Osteoblast (primary cell): ENCODE data around the gene TMIGD1. TPM values are rescaled to one million over a fixed set of nuclear protein-coding genes. Genes with fewer than 3 reads are reported as not detected.

Source experiments
- DNase-seq: peaks from one replicate; pipeline ENCODE4 v3.0.0; 2011; ENCODE audit warnings: low spot score, mixed read lengths; ENCODE audit not compliant: insufficient read length; ENCODE audit errors: missing footprints
- H2AFZ ChIP-seq: 2 replicates; pipeline ENCODE4 v1.6.0; 2011; ENCODE audit warnings: mild to moderate bottlenecking, low read length
- H3K27ac ChIP-seq: 2 replicates; pipeline ENCODE4 v1.5.1; 2011; ENCODE audit warnings: mild to moderate bottlenecking, low read depth, low read length, moderate library complexity
- H3K27me3 ChIP-seq: 2 replicates; pipeline ENCODE4 v1.6.0; 2012; ENCODE audit warnings: mild to moderate bottlenecking, control low read depth, inconsistent platforms, low read length, moderate library complexity; ENCODE audit not compliant: insufficient read depth
- H3K36me3 ChIP-seq: 2 replicates; pipeline ENCODE4 v1.5.1; 2011; ENCODE audit warnings: mild to moderate bottlenecking, low read length, control low read depth, moderate library complexity; ENCODE audit not compliant: insufficient read depth
- H3K4me1 ChIP-seq: 2 replicates; pipeline ENCODE4 v1.5.1; 2011; ENCODE audit warnings: mild to moderate bottlenecking, low read length, control low read depth, moderate library complexity; ENCODE audit not compliant: insufficient read depth
- H3K4me2 ChIP-seq: 2 replicates; pipeline ENCODE4 v1.6.0; 2011; ENCODE audit warnings: mild to moderate bottlenecking, low read length; ENCODE audit not compliant: insufficient read depth
- H3K4me3 ChIP-seq: fragments of 200-600 bp; sonication (generic); 3 replicates; pipeline ENCODE4 v1.5.1; 2012; ENCODE audit warnings: mild to moderate bottlenecking, low read length, inconsistent platforms; ENCODE audit not compliant: insufficient read depth
- H3K79me2 ChIP-seq: 2 replicates; pipeline ENCODE4 v1.6.0; 2012; ENCODE audit warnings: mild to moderate bottlenecking, low read length, control low read depth, inconsistent platforms; ENCODE audit not compliant: insufficient read depth
- H3K9me3 ChIP-seq: 2 replicates; pipeline ENCODE4 v1.5.1; 2011; ENCODE audit warnings: low read depth, low read length, control low read depth
- H4K20me1 ChIP-seq: 2 replicates; pipeline ENCODE4 v1.6.0; 2012; ENCODE audit warnings: mild to moderate bottlenecking, low read length, control low read depth; ENCODE audit not compliant: insufficient read depth
- total RNA-seq: library from RNA; depleted of rRNA; stranded (reverse); fragments of >200 nt; gene quantifications from 2 replicates; pipeline ENCODE4 v1.2.3, GENCODE V29; 2012
- TF ChIP-seq, protein P1 (sequence below): IDR thresholded peaks from 2 replicates; pipeline ENCODE4 v1.5.1; 2011; ENCODE audit warnings: mild to moderate bottlenecking, low read depth, low read length, moderate library complexity; ENCODE audit errors: extremely low read depth

TMIGD1 gene
- total RNA-seq, 1 donor = not detected

- H3K36me3 ChIP-seq = peaks cover 45% of the 10 kb centered on the region
These were observed 57.9 kb downstream of the TMIGD1 start for GRCh38 chr17:30275911-30276310.

GRCh38 chr17:30274887-30275286 is 59.0 kb downstream of the TMIGD1 start:
- no peak overlapping the region for H2AFZ ChIP-seq
- H3K4me1 ChIP-seq = peaks cover 18% of the 10 kb centered on the region
- H3K27ac ChIP-seq = no peak overlapping the region
- DNase-seq = no peak
- no peaks in the 10 kb centered on the region for H4K20me1 ChIP-seq
- no peaks in the 10 kb centered on the region for H3K9me3 ChIP-seq
- H3K36me3 ChIP-seq = peaks cover 41% of the 10 kb centered on the region
- H3K79me2 ChIP-seq = no peaks in the 10 kb centered on the region
- TF ChIP-seq, protein P1, sequence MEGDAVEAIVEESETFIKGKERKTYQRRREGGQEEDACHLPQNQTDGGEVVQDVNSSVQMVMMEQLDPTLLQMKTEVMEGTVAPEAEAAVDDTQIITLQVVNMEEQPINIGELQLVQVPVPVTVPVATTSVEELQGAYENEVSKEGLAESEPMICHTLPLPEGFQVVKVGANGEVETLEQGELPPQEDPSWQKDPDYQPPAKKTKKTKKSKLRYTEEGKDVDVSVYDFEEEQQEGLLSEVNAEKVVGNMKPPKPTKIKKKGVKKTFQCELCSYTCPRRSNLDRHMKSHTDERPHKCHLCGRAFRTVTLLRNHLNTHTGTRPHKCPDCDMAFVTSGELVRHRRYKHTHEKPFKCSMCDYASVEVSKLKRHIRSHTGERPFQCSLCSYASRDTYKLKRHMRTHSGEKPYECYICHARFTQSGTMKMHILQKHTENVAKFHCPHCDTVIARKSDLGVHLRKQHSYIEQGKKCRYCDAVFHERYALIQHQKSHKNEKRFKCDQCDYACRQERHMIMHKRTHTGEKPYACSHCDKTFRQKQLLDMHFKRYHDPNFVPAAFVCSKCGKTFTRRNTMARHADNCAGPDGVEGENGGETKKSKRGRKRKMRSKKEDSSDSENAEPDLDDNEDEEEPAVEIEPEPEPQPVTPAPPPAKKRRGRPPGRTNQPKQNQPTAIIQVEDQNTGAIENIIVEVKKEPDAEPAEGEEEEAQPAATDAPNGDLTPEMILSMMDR = no peak
- H3K27me3 ChIP-seq = no peaks in the 10 kb centered on the region
- H3K4me3 ChIP-seq = no peak overlapping the region
- H3K4me2 ChIP-seq = no peak overlapping the region

More at GRCh38 chr17:30275911-30276310, 57.9 kb downstream of the TMIGD1 start:
- Histone ChIP-seq H3K9me3 (no peaks in the 10 kb centered on the region), H2AFZ (no peak overlapping the region), H4K20me1 (no peaks in the 10 kb centered on the region), H3K27ac (no peak overlapping the region), H3K4me1 (peaks cover 16% of the 10 kb centered on the region), H3K4me3 (no peak overlapping the region), H3K79me2 (no peaks in the 10 kb centered on the region), H3K27me3 (no peaks in the 10 kb centered on the region), H3K4me2 (no peak overlapping the region)
- DNase-seq = no peak
- TF ChIP-seq, protein P1 = no peak

- Histone ChIP-seq H3K36me3 (peaks cover 35% of the 10 kb centered on the region), H3K9me3 (no peaks in the 10 kb centered on the region), H3K79me2 (no peaks in the 10 kb centered on the region), H2AFZ (no peak overlapping the region), H4K20me1 (no peaks in the 10 kb centered on the region), H3K4me1 (peaks cover 19% of the 10 kb centered on the region), H3K4me2 (no peak overlapping the region), H3K4me3 (no peak overlapping the region), H3K27ac (no peak overlapping the region), H3K27me3 (no peaks in the 10 kb centered on the region)
- TF ChIP-seq, protein P1 = no peak
- DNase-seq = no peak
These were observed 60.5 kb downstream of the TMIGD1 start for GRCh38 chr17:30273373-30273772.

GRCh38 chr17:30271102-30271501 is 62.8 kb downstream of the TMIGD1 start:
- H3K27ac ChIP-seq = peak overlapping the region; percentile 1
- peaks cover 20% of the 10 kb centered on the region for H3K4me1 ChIP-seq
- TF ChIP-seq, protein P1 = no peak
- no peaks in the 10 kb centered on the region for H3K9me3 ChIP-seq
- no peaks in the 10 kb centered on the region for H3K79me2 ChIP-seq
- H3K36me3 ChIP-seq = peaks cover 36% of the 10 kb centered on the region
- H4K20me1 ChIP-seq = no peaks in the 10 kb centered on the region
- H3K4me3 ChIP-seq = no peak overlapping the region
- DNase-seq = no peak
- H3K4me2 ChIP-seq = no peak overlapping the region
- no peaks in the 10 kb centered on the region for H3K27me3 ChIP-seq
- no peak overlapping the region for H2AFZ ChIP-seq
